GM21367 (cell line): ENCODE data around the gene MB.
"Not testable (repeated sequence)": the region's sequence is repeated elsewhere in the genome, so short reads cannot be mapped to it uniquely, and the experiment has no call there.

Experiments used
- ATAC-seq: cut with Tn5 transposase; IDR thresholded peaks from one replicate; pipeline ENCODE4 v1.9.1; 2021; ENCODE audit not compliant: unreplicated experiment

Gene MB

GRCh38 chr22:35638001-35638400 lies 20.9 kb upstream of the MB start:
- no peak for ATAC-seq

- no peak for ATAC-seq
Observed at GRCh38 chr22:35637254-35637653, 20.1 kb upstream of the MB start.

GRCh38 chr22:35634943-35635540 lies 17.9 kb upstream of the MB start:
- ATAC-seq = no peak

GRCh38 chr22:35634015-35634414 lies 16.9 kb upstream of the MB start:
- ATAC-seq = no peak

- no peak for ATAC-seq
Observed at GRCh38 chr22:35633520-35633919, 16.4 kb upstream of the MB start.

- no peak for ATAC-seq
Observed at GRCh38 chr22:35632935-35633334, 15.8 kb upstream of the MB start.

- no peak for ATAC-seq
Observed at GRCh38 chr22:35631597-35631996, 14.5 kb upstream of the MB start.

- ATAC-seq = no peak
Observed at GRCh38 chr22:35630891-35631290, 13.8 kb upstream of the MB start.

GRCh38 chr22:35630387-35630793 lies 13.3 kb upstream of the MB start:
- no peak for ATAC-seq

- no peak for ATAC-seq
Observed at GRCh38 chr22:35629406-35630216, 12.5 kb upstream of the MB start.

GRCh38 chr22:35628732-35629131 lies 11.6 kb upstream of the MB start:
- no peak for ATAC-seq

- ATAC-seq = no peak
Observed at GRCh38 chr22:35627267-35628041, 10.3 kb upstream of the MB start.

- ATAC-seq = no peak
Observed at GRCh38 chr22:35625763-35626432, 8.8 kb upstream of the MB start.

GRCh38 chr22:35624547-35624946 lies 7.4 kb upstream of the MB start:
- no peak for ATAC-seq

GRCh38 chr22:35623885-35624284 lies 6.8 kb upstream of the MB start:
- not testable (repeated sequence) for ATAC-seq

- ATAC-seq = no peak
Observed at GRCh38 chr22:35622191-35622913, 5.2 kb upstream of the MB start.

- no peak for ATAC-seq
Observed at GRCh38 chr22:35621451-35621850, 4.3 kb upstream of the MB start.

- no peak for ATAC-seq
Observed at GRCh38 chr22:35620624-35621251, 3.6 kb upstream of the MB start.

GRCh38 chr22:35619336-35620094 lies 2.4 kb upstream of the MB start:
- ATAC-seq = no peak
